WI38 (cell line): ENCODE measurements around the gene MAP3K9.

Source experiments
- H3K4me3 ChIP-seq: 2 replicates; pipeline ENCODE4 v1.5.1; 2011; ENCODE audit warnings: low read depth, mild to moderate bottlenecking, control low read depth, low read length
- CTCF ChIP-seq: IDR thresholded peaks from 2 replicates; pipeline ENCODE4 v1.5.1; 2012; ENCODE audit warnings: low read depth, mild to moderate bottlenecking, control low read depth, low read length

Gene MAP3K9

GRCh38 chr14:70755655-70756054, 53.7 kb downstream of the MAP3K9 start:
- no peak overlapping the region for H3K4me3 ChIP-seq
- no peak for TF ChIP-seq CTCF

- no peak for TF ChIP-seq CTCF
- H3K4me3 ChIP-seq, result no peak overlapping the region
Measured at GRCh38 chr14:70754991-70755390, 54.3 kb downstream of the MAP3K9 start.

- no peak for TF ChIP-seq CTCF
- no peak overlapping the region for H3K4me3 ChIP-seq
Measured at GRCh38 chr14:70753518-70753953, 55.8 kb downstream of the MAP3K9 start.

- no peak for TF ChIP-seq CTCF
- H3K4me3 ChIP-seq, result no peak overlapping the region
Measured at GRCh38 chr14:70748422-70748821, 60.9 kb downstream of the MAP3K9 start.

- H3K4me3 ChIP-seq, result no peak overlapping the region
- TF ChIP-seq CTCF, result no peak
Measured at GRCh38 chr14:70744641-70745040, 64.7 kb downstream of the MAP3K9 start.

GRCh38 chr14:70742316-70742715, 67.0 kb downstream of the MAP3K9 start:
- no peak for TF ChIP-seq CTCF

GRCh38 chr14:70741482-70741881, 67.8 kb downstream of the MAP3K9 start:
- H3K4me3 ChIP-seq, result no peak overlapping the region
- no peak for TF ChIP-seq CTCF

More at GRCh38 chr14:70742316-70742715, 67.0 kb downstream of the MAP3K9 start:
- no peak overlapping the region for H3K4me3 ChIP-seq
